ENCODE results near the gene HOXB8.

Gene HOXB8

GRCh38 chr17:48597528-48597777 is 17.6 kb downstream of the HOXB8 start:
- peak overlapping the region; percentile 91 for H2AFZ ChIP-seq (ENCODE audit: low read depth, low read length)
- H4K20me1 ChIP-seq (ENCODE audit: insufficient read depth, low read length) = no peaks in the 10 kb centered on the region
- H3K27me3 ChIP-seq (ENCODE audit: low read depth, low read length) = peaks cover 30% of the 10 kb centered on the region
- H3K4me3 ChIP-seq (ENCODE audit: low read length) = peak overlapping the region; percentile 89
- TF ChIP-seq EZH2phosphoT487 (IDR thresholded peaks at IDR 0.05; ENCODE audit: low read depth) (no peak), CTCF (IDR thresholded peaks at IDR 0.05; ENCODE audit: low read depth, low read length) (no peak)
- H3K9ac ChIP-seq (ENCODE audit: low read length) = peak overlapping the region; percentile 83
- peak overlapping the region; percentile 85 for H3K4me2 ChIP-seq (ENCODE audit: low read length)
- H3K36me3 ChIP-seq (replicated peaks; ENCODE audit: low read depth, low read length) = no peaks in the 10 kb centered on the region
- peaks cover 7% of the 10 kb centered on the region; the same call in 1 of the 2 replicates for H3K79me2 ChIP-seq (ENCODE audit: low read length)
- H3K4me1 ChIP-seq (ENCODE audit: low read length) = peaks cover 26% of the 10 kb centered on the region
- H3K9me3 ChIP-seq (ENCODE audit: insufficient read depth, low read length) = no peaks in the 10 kb centered on the region
- no peak overlapping the region for H3K27ac ChIP-seq (ENCODE audit: low read length)

GRCh38 chr17:48596735-48597527 is 18.2 kb downstream of the HOXB8 start:
- Histone ChIP-seq H3K4me3 (ENCODE audit: low read length) (peak overlapping the region; percentile 89), H3K27me3 (ENCODE audit: low read depth, low read length) (peaks cover 31% of the 10 kb centered on the region), H3K4me2 (ENCODE audit: low read length) (peak overlapping the region; percentile 85), H3K36me3 (replicated peaks; ENCODE audit: low read depth, low read length) (no peaks in the 10 kb centered on the region), H2AFZ (ENCODE audit: low read depth, low read length) (peak overlapping the region; percentile 91), H3K79me2 (ENCODE audit: low read length) (peaks cover 7% of the 10 kb centered on the region; the same call in 1 of the 2 replicates), H3K9ac (ENCODE audit: low read length) (peak overlapping the region; percentile 83), H4K20me1 (ENCODE audit: insufficient read depth, low read length) (no peaks in the 10 kb centered on the region), H3K4me1 (ENCODE audit: low read length) (peaks cover 24% of the 10 kb centered on the region), H3K27ac (ENCODE audit: low read length) (no peak overlapping the region), H3K9me3 (ENCODE audit: insufficient read depth, low read length) (no peaks in the 10 kb centered on the region)
- no peak for TF ChIP-seq CTCF (IDR thresholded peaks at IDR 0.05; ENCODE audit: low read depth, low read length)
- TF ChIP-seq EZH2phosphoT487 (IDR thresholded peaks at IDR 0.05; ENCODE audit: low read depth) = no peak

GRCh38 chr17:48596000-48596734 is 18.9 kb downstream of the HOXB8 start:
- no peak overlapping the region for H3K9ac ChIP-seq (ENCODE audit: low read length)
- no peaks in the 10 kb centered on the region for H3K9me3 ChIP-seq (ENCODE audit: insufficient read depth, low read length)
- H2AFZ ChIP-seq (ENCODE audit: low read depth, low read length) = no peak overlapping the region
- peaks cover 7% of the 10 kb centered on the region; the same call in 1 of the 2 replicates for H3K79me2 ChIP-seq (ENCODE audit: low read length)
- no peaks in the 10 kb centered on the region for H3K36me3 ChIP-seq (replicated peaks; ENCODE audit: low read depth, low read length)
- no peak overlapping the region for H3K27ac ChIP-seq (ENCODE audit: low read length)
- TF ChIP-seq EZH2phosphoT487 (IDR thresholded peaks at IDR 0.05; ENCODE audit: low read depth) = no peak
- no peak for TF ChIP-seq CTCF (IDR thresholded peaks at IDR 0.05; ENCODE audit: low read depth, low read length)
- no peaks in the 10 kb centered on the region for H4K20me1 ChIP-seq (ENCODE audit: insufficient read depth, low read length)
- peaks cover 17% of the 10 kb centered on the region for H3K4me1 ChIP-seq (ENCODE audit: low read length)
- H3K27me3 ChIP-seq (ENCODE audit: low read depth, low read length) = peaks cover 29% of the 10 kb centered on the region
- peak overlapping the region; percentile 89; the same call in 1 of the 2 replicates for H3K4me3 ChIP-seq (ENCODE audit: low read length)
- H3K4me2 ChIP-seq (ENCODE audit: low read length) = no peak overlapping the region

DNA sequence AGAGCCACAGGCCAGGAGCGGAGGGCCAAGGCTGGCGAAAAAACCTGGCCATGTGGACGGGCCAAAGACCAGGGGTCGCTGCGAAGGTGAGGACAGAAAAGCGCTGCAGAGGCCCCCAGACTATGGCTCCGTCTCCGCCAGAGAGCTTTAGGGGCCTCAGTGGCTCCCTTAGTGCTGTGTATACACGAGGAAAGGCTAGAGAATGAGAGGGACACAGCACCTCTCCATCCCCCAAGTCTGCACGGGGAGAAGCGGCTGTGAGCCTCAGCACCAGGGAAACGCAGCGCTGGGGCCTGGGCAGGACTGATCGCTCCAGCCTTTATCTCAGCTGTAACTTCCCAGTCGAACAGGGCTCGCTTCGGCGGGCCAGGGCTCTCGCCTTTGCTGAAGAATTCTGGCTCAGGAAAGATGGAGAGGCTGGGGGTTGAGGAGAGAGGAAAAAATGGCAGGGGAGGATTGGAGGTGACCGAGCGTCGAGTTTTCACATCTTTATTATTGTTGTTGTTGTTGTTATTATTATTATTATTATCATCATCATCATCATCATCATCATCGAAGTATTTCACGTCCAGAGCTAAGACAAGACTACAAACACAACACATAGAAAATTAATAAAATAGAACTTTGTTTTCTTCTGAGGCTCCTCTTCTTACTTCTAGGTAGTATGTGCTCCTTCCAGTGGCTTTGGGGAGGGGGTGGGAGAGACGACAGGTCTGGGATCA is 19.7 kb downstream of the HOXB8 start:
- H3K4me2 ChIP-seq (ENCODE audit: low read length) = no peak overlapping the region
- H3K79me2 ChIP-seq (ENCODE audit: low read length) = peaks cover 7% of the 10 kb centered on the region; the same call in 1 of the 2 replicates
- peaks cover 15% of the 10 kb centered on the region for H3K4me1 ChIP-seq (ENCODE audit: low read length)
- H3K27me3 ChIP-seq (ENCODE audit: low read depth, low read length) = peaks cover 25% of the 10 kb centered on the region
- no peak overlapping the region for H3K27ac ChIP-seq (ENCODE audit: low read length)
- H4K20me1 ChIP-seq (ENCODE audit: insufficient read depth, low read length) = no peaks in the 10 kb centered on the region
- H3K36me3 ChIP-seq (replicated peaks; ENCODE audit: low read depth, low read length) = no peaks in the 10 kb centered on the region
- no peak overlapping the region for H3K4me3 ChIP-seq (ENCODE audit: low read length)
- no peak for TF ChIP-seq CTCF (IDR thresholded peaks at IDR 0.05; ENCODE audit: low read depth, low read length)
- TF ChIP-seq EZH2phosphoT487 (IDR thresholded peaks at IDR 0.05; ENCODE audit: low read depth) = no peak
- H3K9ac ChIP-seq (ENCODE audit: low read length) = no peak overlapping the region
- H2AFZ ChIP-seq (ENCODE audit: low read depth, low read length) = no peak overlapping the region
- no peaks in the 10 kb centered on the region for H3K9me3 ChIP-seq (ENCODE audit: insufficient read depth, low read length)

Measured in OCI-LY3 (cell line).